ENCODE data around the gene OR2J2.
"Not testable (repeated sequence)": the region's sequence is repeated elsewhere in the genome, so short reads cannot be mapped to it uniquely, and the experiment has no call there.

DNA sequence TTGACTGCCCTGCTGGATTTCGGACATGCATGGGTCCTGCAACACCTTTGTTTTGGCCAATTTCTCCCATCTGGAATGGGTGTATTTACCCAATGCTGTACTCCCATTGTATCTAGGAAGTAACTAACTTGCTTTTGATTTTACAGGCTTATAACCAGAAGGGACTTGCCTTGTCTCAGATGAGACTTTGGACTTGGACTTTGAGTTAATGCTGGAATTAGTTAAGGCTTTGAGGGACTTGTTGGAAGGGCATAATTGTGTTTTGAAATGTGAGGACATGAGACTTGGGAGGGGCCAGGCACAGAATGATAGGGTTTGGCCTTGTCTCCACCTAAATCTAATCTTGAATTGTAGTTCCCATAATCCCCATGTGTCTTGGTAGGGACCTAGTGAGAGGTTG, 47.3 kb downstream of the OR2J2 start:
- TF ChIP-seq, protein P1, sequence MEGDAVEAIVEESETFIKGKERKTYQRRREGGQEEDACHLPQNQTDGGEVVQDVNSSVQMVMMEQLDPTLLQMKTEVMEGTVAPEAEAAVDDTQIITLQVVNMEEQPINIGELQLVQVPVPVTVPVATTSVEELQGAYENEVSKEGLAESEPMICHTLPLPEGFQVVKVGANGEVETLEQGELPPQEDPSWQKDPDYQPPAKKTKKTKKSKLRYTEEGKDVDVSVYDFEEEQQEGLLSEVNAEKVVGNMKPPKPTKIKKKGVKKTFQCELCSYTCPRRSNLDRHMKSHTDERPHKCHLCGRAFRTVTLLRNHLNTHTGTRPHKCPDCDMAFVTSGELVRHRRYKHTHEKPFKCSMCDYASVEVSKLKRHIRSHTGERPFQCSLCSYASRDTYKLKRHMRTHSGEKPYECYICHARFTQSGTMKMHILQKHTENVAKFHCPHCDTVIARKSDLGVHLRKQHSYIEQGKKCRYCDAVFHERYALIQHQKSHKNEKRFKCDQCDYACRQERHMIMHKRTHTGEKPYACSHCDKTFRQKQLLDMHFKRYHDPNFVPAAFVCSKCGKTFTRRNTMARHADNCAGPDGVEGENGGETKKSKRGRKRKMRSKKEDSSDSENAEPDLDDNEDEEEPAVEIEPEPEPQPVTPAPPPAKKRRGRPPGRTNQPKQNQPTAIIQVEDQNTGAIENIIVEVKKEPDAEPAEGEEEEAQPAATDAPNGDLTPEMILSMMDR (IDR thresholded peaks at IDR 0.05): not testable (repeated sequence)
- TF ChIP-seq POLR2A (IDR thresholded peaks at IDR 0.05): not testable (repeated sequence)

Data from Peyer's patch (tissue), 4 donors.